ENCODE measurements around the gene RCAN3.

RCAN3 gene

DNA sequence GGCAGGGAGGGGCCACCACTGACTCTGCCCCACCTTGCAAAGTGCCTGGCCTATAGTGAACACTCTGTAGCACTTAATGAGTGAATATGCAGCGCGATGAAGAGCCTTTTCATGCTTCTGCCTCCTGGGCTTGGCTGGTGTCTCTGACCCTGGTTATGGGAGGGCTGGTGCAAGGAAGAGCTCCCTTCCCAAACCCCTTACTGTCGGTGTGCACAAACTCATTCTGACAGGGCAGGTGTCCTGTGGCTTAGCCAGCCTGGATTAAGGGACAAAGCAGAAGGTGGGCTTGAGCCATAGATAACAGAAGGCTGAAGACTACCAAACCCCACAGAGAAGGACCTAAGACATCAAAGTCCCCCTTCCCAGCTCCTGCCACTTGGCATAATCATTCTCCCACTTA is 51.3 kb downstream of the RCAN3 start:
- no peak for DNase-seq

DNA sequence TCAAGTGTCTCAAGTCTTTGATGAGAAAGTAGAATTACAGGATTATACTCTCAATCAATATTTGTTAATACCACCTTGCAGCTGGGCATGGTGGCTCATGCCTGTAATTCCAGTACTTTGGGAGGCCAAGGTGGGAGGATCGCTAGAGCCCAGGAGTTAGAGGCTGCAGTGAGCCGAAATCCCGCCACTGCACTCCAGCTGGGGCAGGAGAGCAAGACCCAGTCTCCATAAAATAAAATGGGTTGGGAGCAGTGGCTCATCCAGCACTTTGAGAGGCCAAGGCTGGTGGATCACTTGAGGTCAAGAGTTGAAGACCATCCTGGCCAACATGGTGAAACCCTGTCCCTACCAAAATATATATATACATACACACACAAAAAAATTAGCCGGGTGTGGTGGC is 52.1 kb downstream of the RCAN3 start:
- DNase-seq = no peak

DNA sequence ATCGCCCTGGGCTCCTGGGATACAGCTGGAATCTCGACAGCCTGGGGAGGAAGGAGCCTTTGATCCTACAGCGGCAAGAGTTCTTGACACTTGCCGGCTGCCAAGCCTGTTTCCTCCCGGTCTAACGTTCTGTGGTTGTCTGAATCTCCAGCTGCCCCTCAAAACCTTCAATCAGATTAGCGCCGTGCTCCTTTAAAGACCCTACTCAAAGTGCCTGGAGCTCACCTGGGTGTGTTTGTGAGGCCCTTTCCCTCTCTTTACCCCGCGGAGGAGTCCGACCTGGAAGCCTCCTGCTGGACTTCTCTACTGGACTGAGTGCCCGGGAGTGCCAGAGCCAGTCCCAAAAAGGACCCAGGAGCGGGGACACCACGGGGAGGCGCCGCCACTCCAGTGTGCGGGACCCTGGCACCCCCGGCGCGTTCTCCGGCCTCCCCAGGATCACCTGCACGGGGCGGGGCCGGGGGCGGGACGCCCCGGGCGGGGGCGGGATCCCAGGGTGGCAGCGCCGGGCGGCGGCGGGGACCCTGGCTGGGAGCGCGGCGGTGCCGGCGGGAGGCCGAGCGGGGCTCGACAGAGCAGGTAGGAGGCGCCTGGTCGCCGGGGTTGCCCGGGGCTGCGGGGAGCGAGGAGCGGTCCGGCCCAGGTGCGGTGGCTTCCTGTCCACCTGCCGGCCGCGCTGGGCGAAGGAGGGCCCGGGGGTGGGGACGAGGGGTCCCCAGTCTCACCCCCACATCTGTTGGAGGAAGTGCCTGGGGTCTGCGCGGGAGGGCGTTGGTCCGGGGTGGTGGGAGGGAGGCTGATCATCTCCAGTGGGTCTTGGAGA is 53.2 kb downstream of the RCAN3 start, which contains the start of gene NCMAP:
Gene NCMAP, plus strand, starts transcription at position 497 of the 823 bp plus-strand sequence. CDS start 39,344 bp downstream, outside the sequence.
- no peak for DNase-seq

DNA sequence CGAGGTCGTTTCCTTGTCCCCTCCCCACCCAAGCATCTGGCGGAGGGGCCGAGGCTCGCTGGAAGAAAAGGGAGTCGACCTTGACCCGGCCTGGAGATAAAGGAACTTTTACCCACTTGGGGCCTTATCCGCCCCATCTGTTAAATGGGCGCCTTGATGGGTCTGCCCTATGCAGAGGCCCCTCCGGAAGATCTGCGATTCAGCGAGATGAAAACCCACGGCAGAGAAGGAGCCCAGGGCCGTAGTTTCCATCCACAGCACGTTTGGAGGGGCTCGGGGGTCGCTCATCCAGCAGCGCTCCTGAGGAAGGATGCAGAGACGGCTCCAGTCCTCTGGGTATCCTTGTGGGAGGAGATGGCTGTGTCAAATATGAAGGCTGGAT is 53.8 kb downstream of the RCAN3 start:
- no peak for DNase-seq

DNA sequence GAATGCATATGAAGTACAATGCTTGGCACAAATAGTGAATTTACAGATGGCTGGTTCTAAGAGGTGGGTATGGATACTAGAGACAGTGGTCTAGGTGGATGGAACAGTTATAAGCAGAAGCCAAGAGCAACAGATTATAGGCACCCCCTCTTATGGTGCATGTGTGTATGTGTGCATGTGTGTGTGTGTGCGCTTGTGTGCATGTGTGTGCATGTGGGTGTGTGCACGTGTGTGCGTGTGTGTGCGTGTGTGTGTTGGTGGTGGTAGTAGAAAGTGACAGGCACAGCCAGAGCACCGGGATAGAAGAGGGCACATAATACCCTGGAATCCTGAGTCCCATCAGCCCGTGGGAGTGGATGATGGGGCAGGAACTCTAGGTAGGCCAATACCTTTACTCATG is 54.6 kb downstream of the RCAN3 start:
- no peak for DNase-seq

- no peak for DNase-seq
Observed at GRCh38 chr1:24557711-24558131, 55.1 kb downstream of the RCAN3 start.

DNA sequence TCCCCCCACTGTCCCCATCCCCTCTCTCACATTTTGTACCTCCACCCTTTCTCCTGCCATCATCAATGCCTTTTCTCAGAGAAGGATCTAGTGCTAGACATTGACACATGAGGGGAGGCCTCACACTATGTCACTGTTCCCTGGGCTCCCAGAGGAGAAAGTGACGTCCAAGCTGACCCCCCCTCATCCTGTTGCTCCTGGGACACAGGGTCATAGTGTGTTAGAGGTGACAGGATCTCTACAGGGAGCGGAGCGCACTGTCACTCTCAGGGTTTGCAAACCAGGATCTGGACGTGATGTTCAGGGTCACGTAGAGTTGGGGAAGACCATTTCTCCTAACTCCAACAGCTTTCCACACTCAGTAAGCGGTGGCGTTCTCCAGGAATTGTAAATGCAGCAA is 55.8 kb downstream of the RCAN3 start:
- DNase-seq = no peak

GRCh38 chr1:24558902-24559791 is 56.5 kb downstream of the RCAN3 start:
- no peak for DNase-seq

GRCh38 chr1:24560361-24560760 is 57.7 kb downstream of the RCAN3 start:
- no peak for DNase-seq

DNA sequence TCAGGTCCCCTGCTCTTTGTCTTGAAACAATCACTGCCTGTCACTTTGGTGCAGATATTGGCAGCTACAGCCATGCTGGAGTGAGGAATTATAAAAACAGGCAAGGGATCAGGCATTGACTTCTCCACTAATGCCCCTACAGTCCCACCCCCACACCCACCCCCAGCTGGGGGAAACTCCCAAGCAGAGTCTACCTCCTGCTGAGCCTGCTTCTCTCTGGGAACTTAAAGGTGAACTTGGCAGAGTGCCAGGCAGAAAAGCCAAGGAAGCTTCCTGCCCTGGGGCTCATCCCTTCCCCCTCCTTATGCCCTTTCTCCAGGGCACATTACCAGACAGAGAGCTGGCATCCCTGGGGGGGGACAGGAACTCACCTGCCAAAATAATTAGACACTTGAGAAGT is 60.0 kb downstream of the RCAN3 start:
- no peak for DNase-seq

- DNase-seq = no peak
Observed at GRCh38 chr1:24564695-24565094, 62.1 kb downstream of the RCAN3 start.

- DNase-seq = no peak
Observed at GRCh38 chr1:24566236-24566867, 63.7 kb downstream of the RCAN3 start.

DNA sequence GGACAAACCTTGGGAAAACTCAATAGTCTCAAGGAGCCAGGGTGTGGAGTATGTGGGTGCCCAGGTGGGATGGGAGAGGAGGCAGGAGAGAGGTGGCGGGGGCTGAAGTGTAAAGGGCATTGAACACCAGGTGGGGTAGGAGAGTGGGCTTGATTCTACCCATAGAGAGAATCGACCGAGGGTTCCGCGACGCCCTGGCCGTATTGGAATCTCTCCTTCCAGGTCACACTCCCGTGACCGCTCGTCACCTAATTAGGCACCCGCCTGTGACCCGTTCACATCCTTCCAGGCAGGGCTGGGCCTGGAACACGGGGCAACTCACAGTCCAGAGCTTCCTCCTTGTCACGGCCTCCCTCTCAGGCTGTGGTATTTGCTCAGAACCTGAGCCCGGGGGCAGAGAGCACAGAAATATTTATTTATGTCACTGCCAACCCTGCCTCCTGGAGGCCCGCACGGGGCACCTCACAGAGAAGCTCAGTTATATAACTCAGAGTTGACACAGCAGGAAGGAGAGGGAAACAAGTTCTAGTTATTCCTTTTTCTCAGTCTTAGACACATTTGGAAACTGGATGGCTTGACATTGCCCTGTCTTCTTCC is 65.3 kb downstream of the RCAN3 start:
- DNase-seq = no peak

DNA sequence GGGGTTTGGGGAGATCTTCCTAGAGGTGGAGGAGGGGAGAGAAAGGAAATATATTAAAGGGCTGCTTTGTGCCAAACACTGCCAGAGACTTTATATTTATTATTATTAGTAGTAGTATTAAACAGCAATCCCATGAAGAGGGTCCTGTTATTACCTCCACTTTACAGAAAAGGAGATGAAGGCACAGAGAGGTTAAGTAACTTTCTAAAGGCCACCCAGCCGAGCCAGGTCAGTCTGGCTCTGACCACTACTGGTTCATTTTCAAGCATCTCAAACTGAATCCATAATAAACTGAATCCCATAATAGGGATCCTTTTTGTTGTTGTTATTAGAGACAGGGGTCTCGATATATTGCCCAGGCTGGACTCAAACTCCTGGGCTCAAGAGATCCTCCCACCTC is 65.8 kb downstream of the RCAN3 start:
- no peak for DNase-seq

DNA sequence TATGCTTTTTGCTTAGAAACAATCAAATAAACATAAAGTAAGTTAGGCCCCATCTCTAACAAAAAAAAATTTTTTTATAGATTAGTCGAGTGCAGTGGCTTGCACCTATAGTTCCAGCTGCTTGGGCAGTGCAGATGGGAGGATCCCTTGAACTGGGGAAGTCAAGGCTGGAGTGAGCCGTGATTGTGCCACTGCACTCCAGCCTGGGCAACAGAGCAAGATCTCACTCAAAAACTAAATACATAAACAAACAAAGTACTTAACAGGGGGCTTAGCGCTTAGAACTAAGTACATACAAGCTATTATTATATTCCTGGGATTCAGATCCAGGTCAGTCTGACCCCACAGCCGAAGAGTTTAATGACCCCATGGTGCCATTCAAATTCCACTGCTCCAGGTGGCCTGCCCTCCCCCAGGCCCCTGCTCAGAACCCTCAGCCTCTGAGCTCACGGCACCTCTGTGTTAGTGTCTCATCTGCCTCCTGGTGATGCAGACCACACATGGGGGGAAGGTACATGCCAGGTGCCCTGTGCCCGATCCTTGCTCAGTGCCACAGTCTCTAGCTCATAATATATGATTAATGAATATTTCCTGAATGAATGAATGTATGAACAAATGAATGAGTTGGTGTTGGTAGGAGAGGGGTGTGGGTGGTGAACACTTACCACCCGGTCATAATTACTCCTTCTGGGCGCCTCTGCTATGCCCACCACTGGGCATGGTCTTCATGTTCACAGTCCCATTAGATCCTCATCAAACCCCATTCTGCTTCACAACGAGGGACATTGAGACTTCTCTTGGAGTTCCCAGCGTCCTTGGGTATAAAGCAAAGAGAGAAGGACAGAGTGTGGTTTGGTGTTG is 67.9 kb downstream of the RCAN3 start:
- no peak for DNase-seq

DNA sequence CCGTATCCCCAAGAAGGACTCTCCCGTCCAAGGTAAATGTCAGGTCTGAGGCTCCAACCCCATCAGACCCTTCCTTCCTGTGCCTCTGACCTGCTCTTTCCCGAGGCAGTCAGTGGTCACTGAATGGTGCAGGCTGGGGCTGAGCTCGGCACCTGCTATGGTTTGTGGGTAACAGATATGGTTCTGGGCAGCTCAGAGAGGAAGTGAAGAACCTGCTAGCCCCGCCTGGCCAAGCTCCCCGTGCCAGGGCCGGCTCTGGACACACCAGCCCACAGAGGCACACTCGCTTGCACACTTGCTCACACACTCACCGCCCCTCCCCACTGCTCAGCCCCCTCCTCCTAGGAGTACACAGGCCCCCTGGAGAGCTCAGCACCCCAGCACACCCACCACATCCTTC is 69.7 kb downstream of the RCAN3 start:
- DNase-seq = no peak

GRCh38 chr1:24575905-24576587 is 73.4 kb downstream of the RCAN3 start:
- no peak for DNase-seq

GRCh38 chr1:24578846-24579245 is 76.2 kb downstream of the RCAN3 start:
- DNase-seq = no peak

DNA sequence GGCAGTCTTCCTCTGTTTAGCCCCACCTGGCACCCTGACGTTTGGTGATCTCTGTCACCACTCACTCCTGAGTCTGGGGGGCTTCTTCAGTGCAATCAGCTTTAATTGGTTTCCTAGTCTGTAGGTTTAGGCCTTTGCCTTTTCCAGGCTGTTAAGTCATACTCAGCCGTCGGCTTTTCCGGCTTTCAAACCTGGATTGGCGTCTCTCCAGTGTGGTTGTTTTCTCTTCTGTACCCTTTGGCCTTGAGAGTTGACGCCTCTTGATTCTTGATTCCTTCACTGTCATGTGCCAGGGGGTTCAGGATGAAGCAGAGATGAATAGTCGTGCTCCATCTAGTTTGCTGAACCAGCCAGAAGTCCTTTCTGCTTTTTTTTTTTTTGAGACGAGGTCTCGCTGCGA is 78.1 kb downstream of the RCAN3 start:
- no peak for DNase-seq

DNA sequence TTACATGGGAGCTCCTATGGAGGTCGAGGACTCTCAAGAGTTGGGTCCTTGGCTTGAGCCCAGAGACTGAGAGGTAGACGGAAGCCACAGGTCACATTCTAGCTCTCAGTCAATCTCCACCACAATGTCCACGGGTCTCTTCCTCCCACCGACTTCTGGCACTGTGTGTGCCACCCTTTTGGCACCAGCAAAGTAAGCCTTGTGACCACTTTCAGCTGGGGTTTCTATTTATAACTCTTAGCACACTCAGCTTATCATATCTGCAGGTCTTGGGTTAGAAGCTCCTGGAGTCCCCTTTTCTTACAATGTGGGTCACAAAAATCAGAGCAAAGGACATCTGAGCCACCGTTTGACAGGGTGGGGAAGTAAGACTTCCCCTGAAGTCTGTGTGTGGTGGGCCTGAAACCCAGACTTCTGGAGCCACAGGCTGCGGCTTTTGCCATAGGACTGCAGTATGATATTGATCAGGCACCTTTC is 81.6 kb downstream of the RCAN3 start:
- DNase-seq = no peak

GRCh38 chr1:24586119-24586518 is 83.5 kb downstream of the RCAN3 start:
- no peak for DNase-seq

Data from hematopoietic multipotent progenitor cell treated with erythropoietin and hydrocortisone succinate and interleukin-3 and kit ligand, for 8 days (in vitro differentiated cells).